Effector memory CD4-positive, alpha-beta T cell (primary cell): Measurements from ENCODE around the gene PSMB11.

ENCODE experiments used
- DNase-seq, 3 donors: peaks; one replicate each; pipeline ENCODE4 v3.0.0-alpha.2; 2020
- H3K27ac ChIP-seq: 2 replicates; pipeline ENCODE4 v1.7.0; 2013; ENCODE audit warnings: mild to moderate bottlenecking, low read length, moderate library complexity; ENCODE audit not compliant: insufficient read depth, poor library complexity, severe bottlenecking
- H3K27me3 ChIP-seq: replicated peaks from 2 replicates; pipeline ENCODE4 v1.7.0; 2013; ENCODE audit warnings: mild to moderate bottlenecking, low read length; ENCODE audit not compliant: insufficient read depth, control insufficient read depth, poor library complexity, severe bottlenecking
- H3K36me3 ChIP-seq: 2 replicates; pipeline ENCODE4 v1.7.0; 2013; ENCODE audit warnings: mild to moderate bottlenecking, low read length, moderate library complexity; ENCODE audit not compliant: control insufficient read depth, insufficient read depth
- H3K4me1 ChIP-seq: 2 replicates; pipeline ENCODE4 v1.7.0; 2013; ENCODE audit warnings: low read length, mild to moderate bottlenecking; ENCODE audit not compliant: control insufficient read depth, insufficient read depth, poor library complexity, severe bottlenecking
- H3K4me3 ChIP-seq: 2 replicates; pipeline ENCODE4 v1.7.0; 2013; ENCODE audit warnings: low read length, low read depth, mild to moderate bottlenecking; ENCODE audit not compliant: insufficient read depth, poor library complexity, severe bottlenecking
- H3K9me3 ChIP-seq: 2 replicates; pipeline ENCODE4 v1.7.0; 2013; ENCODE audit warnings: mild to moderate bottlenecking, low read length, moderate library complexity; ENCODE audit not compliant: control insufficient read depth

The PSMB11 gene

GRCh38 chr14:23058654-23059504 is 16.9 kb downstream of the PSMB11 start:
- Histone ChIP-seq H3K9me3 (no peaks in the 10 kb centered on the region), H3K4me3 (no peak overlapping the region), H3K27ac (no peak overlapping the region), H3K4me1 (peaks cover 11% of the 10 kb centered on the region), H3K27me3 (no peaks in the 10 kb centered on the region), H3K36me3 (peaks cover 50% of the 10 kb centered on the region)
- DNase-seq, result no peak

- Histone ChIP-seq H3K9me3 (no peaks in the 10 kb centered on the region), H3K27me3 (no peaks in the 10 kb centered on the region), H3K4me1 (peaks cover 11% of the 10 kb centered on the region), H3K4me3 (no peak overlapping the region), H3K36me3 (peaks cover 67% of the 10 kb centered on the region), H3K27ac (no peak overlapping the region)
- no peak for DNase-seq
Measured at GRCh38 chr14:23060536-23061260, 18.7 kb downstream of the PSMB11 start.

GRCh38 chr14:23062002-23062401 is 20.0 kb downstream of the PSMB11 start:
- Histone ChIP-seq H3K9me3 (no peaks in the 10 kb centered on the region), H3K27ac (no peak overlapping the region), H3K4me1 (peaks cover 2% of the 10 kb centered on the region), H3K27me3 (no peaks in the 10 kb centered on the region), H3K36me3 (peaks cover 77% of the 10 kb centered on the region), H3K4me3 (no peak overlapping the region)
- no peak for DNase-seq

- Histone ChIP-seq H3K27ac (no peak overlapping the region), H3K9me3 (no peaks in the 10 kb centered on the region), H3K36me3 (peaks cover 92% of the 10 kb centered on the region), H3K4me1 (peaks cover 2% of the 10 kb centered on the region), H3K4me3 (no peak overlapping the region), H3K27me3 (no peaks in the 10 kb centered on the region)
- DNase-seq, result no peak
Measured at GRCh38 chr14:23063601-23064000, 21.6 kb downstream of the PSMB11 start.

GRCh38 chr14:23066368-23066767 is 24.4 kb downstream of the PSMB11 start:
- DNase-seq, result no peak
- H3K4me3 ChIP-seq, result no peak overlapping the region
- H3K9me3 ChIP-seq, result no peaks in the 10 kb centered on the region
- no peak overlapping the region for H3K27ac ChIP-seq
- H3K36me3 ChIP-seq, result peaks cover 73% of the 10 kb centered on the region
- peaks cover 12% of the 10 kb centered on the region for H3K4me1 ChIP-seq
- H3K27me3 ChIP-seq, result no peaks in the 10 kb centered on the region

GRCh38 chr14:23066855-23067744 is 25.1 kb downstream of the PSMB11 start:
- Histone ChIP-seq H3K9me3 (no peaks in the 10 kb centered on the region), H3K27me3 (no peaks in the 10 kb centered on the region), H3K36me3 (peaks cover 68% of the 10 kb centered on the region), H3K4me3 (no peak overlapping the region), H3K27ac (no peak overlapping the region), H3K4me1 (peaks cover 18% of the 10 kb centered on the region)
- no peak for DNase-seq

GRCh38 chr14:23067847-23068788 is 26.1 kb downstream of the PSMB11 start:
- Histone ChIP-seq H3K27me3 (no peaks in the 10 kb centered on the region), H3K4me3 (no peak overlapping the region), H3K4me1 (peaks cover 18% of the 10 kb centered on the region), H3K27ac (no peak overlapping the region), H3K36me3 (peaks cover 64% of the 10 kb centered on the region), H3K9me3 (no peaks in the 10 kb centered on the region)
- no peak for DNase-seq

GRCh38 chr14:23068789-23069412 is 26.9 kb downstream of the PSMB11 start:
- H3K27me3 ChIP-seq, result no peaks in the 10 kb centered on the region
- H3K27ac ChIP-seq, result peak overlapping the region; percentile 8
- H3K4me3 ChIP-seq, result no peak overlapping the region
- H3K36me3 ChIP-seq, result peaks cover 56% of the 10 kb centered on the region
- peak; percentile 42 to 57 (median 51) for DNase-seq
- no peaks in the 10 kb centered on the region for H3K9me3 ChIP-seq
- H3K4me1 ChIP-seq, result peaks cover 18% of the 10 kb centered on the region

- H3K27ac ChIP-seq, result peak overlapping the region; percentile 8
- no peaks in the 10 kb centered on the region for H3K27me3 ChIP-seq
- no peak for DNase-seq
- H3K4me3 ChIP-seq, result no peak overlapping the region
- H3K36me3 ChIP-seq, result peaks cover 51% of the 10 kb centered on the region
- peaks cover 18% of the 10 kb centered on the region for H3K4me1 ChIP-seq
- no peaks in the 10 kb centered on the region for H3K9me3 ChIP-seq
Measured at GRCh38 chr14:23069413-23069806, 27.4 kb downstream of the PSMB11 start.
